ENCODE data around the gene PLEKHA4.
A peak's percentile ranks its signal among the peaks of the same experiment; 100 is the strongest.
"Not testable (repeated sequence)": the region's sequence is repeated elsewhere in the genome, so short reads cannot be mapped to it uniquely, and the experiment has no call there.

The PLEKHA4 gene
- 4.3 reads per million, percentile 17 among the genes with 10 or more reads in this experiment for total RNA-seq

DNA sequence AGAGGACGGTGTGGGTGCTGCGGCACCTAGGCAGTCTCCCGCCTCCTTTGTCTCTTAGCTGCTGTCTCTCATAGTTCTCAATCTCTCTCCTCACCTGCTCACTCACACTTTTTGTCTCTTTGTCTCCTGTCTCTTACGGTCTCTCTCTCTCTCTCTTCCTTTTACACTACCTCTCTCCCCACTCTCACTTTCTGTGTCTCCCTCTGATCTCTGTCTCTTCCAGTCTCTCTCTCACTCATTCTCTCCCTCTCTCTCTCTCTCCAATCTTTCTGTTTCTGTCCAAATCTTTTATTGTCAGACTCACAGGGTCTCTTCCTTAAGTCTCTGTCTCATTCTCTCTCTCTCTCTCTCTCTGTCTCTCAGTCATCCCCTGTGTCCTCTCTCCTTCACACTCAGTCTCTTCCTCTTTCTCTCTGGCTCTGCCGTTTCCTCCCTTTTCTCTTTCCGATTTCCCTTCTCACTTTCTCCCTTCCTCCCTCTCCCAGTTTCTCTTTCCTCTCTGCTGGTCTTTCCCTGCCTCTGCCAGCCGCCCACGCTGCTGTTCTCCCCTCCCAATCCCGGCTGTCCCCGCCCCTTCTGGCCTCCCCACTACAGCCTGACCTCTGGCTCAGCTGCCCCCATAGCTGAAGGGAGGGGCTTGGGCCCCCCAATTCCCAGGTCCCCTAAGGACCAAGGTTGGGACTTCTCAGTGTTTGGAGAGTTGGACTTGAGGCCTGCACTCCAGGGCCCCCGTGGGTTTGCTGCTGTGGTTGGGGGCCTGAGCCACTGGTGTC is at the start of gene PLEKHA4:
Gene PLEKHA4 (minus strand): TSS at position 504 of the 773 bp plus-strand sequence. CDS start 997 bp downstream, outside the sequence.
- DNase-seq: no peak

- no peak for DNase-seq
Measured at GRCh38 chr19:48918071-48918470, 49.7 kb upstream of the PLEKHA4 start.

- DNase-seq: no peak
Measured at GRCh38 chr19:48915757-48916156, 47.3 kb upstream of the PLEKHA4 start.

DNA sequence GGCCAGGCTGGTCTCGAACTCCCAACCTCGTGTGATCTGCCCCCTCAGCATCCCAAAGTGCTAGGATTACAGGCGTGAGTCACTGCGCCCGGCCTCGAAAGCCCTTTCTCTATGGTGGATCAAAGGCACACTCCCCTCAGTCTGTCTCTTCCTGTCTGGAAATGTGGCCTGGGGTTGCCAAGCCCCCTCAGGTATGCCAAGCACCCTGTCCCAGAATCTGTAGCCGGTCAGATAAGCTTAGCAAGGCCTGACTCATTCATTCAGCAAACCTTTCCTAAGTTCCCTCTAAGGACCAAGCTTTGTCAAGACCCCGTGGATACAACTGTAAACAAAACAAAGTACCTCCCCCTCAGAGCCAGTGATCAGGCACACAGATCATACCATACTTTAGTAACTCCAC is 45.8 kb upstream of the PLEKHA4 start:
- no peak for DNase-seq

DNA sequence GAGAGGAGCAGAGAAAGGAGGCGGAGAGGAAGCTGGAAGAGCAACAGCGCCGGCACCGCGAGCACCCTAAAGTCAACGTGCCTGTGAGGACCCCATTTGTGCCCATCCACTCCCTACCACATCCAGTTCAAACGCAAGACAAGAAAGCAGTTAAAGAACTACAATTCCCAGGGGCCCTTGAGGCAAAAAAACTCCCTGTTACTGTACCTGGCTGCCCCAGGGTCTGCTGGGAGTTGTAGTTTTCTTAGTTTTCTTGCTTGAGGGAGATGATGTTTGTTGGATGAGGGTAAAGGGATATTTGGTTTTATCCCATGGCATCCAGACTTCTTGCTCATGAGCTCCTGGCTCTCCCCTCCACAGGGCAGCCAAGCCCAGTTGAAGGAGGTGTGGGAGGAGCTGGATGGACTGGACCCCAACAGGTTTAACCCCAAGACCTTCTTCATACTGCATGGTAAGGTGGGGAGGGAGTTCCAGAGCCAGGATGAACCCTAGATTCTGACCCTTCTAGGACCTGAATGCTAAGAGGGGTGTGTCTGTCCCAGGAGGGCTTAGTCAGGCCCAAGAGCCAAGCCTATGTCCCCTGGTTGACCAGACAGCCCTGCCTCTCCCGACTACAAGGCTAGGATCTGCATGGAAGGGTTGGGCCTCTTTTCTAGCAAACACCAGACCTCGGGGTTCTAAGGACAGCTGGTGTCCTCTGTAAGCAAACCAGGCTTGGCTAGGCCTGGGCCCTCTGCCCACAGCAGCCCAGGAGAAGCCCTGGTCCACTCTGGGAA is 44.9 kb upstream of the PLEKHA4 start:
- peak; percentile 13 for DNase-seq

- no peak for DNase-seq
Measured at GRCh38 chr19:48910803-48911202, 42.4 kb upstream of the PLEKHA4 start.

- DNase-seq: not testable (repeated sequence)
Measured at GRCh38 chr19:48909424-48910077, 41.1 kb upstream of the PLEKHA4 start.

DNA sequence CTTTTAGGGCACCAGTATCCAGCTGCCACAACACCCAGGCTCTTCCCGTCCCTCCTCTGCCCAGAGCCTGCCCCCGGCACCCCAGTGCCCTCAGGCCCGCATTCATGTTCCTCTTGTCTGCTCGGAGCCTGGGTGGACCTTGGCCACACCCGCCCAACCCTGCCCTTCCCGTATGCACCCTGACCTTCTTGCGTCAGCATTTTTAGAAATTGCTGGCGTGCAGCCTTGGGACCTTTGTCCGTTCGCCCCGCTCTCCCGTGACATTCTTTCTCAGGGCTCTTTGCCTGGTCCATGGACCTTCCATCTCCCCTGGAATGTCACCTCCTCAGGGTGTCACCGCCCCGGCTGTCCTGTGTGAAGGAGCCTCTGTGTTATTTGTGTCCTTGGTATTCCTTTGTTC is 39.3 kb upstream of the PLEKHA4 start:
- no peak for DNase-seq

GRCh38 chr19:48906324-48906723 is 37.9 kb upstream of the PLEKHA4 start:
- no peak for DNase-seq

- DNase-seq: no peak
Measured at GRCh38 chr19:48905664-48906063, 37.2 kb upstream of the PLEKHA4 start.

DNA sequence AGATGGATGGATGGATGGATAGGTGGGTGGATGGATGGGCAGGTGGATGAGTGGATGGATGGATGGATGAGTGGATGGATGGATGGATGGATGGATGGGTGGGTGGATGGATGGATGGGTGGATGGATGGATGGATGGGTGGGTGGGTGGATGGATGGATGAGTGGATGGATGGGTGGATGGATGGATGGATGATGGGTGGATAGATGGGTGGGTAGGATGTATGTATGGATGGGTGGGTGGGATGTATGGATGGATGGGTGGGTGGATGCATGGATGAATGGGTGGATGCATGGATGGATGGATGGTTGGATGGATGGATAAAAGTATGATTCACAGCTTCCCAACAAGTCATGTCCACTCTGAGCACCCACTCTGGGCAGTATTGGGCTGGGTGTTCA is 35.4 kb upstream of the PLEKHA4 start:
- DNase-seq: not testable (repeated sequence)

- DNase-seq: not testable (repeated sequence)
Measured at GRCh38 chr19:48902291-48902690, 33.9 kb upstream of the PLEKHA4 start.

DNA sequence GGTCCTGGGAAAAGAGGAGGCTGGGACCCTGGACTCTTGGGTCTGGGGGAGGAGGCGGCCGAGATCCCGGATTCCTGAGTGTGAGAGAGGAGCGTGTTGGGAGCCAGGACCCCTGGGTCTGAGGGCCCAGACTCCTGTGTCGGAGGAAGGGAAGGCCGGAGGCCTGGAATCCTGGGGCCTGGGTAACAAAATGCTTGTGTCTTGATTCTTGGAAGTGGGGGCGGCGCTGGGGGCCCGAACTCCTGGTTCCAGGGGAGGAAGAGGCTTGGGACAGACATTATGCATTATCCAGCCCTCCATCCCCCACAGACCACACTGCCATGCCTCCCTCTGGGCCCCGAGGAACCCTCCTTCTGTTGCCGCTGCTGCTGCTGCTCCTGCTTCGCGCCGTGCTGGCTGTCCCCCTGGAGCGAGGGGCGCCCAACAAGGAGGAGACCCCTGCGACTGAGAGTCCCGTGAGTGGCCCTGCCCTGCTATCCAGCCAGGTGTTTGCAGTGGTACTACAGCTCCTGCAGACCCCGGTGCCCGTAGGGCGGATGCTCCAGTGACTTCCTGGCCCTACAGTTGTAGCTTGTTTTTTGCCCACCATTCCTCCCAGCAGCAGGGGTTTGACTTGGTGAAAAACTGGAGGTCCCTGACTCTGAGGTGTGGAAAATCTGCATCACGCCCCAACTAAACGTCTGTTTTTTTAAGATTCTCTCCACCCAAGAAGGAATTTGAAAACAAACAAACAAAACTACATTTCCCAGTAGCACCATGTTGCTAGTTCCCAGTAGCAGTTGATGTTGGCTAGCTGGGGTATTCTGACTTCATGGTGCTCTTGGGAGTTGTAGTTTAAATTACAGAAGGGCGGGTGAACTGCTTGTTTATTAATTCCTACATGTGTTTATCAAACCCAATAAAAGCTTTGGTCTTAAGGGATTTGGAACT is 32.3 kb upstream of the PLEKHA4 start:
- no peak for DNase-seq

DNA sequence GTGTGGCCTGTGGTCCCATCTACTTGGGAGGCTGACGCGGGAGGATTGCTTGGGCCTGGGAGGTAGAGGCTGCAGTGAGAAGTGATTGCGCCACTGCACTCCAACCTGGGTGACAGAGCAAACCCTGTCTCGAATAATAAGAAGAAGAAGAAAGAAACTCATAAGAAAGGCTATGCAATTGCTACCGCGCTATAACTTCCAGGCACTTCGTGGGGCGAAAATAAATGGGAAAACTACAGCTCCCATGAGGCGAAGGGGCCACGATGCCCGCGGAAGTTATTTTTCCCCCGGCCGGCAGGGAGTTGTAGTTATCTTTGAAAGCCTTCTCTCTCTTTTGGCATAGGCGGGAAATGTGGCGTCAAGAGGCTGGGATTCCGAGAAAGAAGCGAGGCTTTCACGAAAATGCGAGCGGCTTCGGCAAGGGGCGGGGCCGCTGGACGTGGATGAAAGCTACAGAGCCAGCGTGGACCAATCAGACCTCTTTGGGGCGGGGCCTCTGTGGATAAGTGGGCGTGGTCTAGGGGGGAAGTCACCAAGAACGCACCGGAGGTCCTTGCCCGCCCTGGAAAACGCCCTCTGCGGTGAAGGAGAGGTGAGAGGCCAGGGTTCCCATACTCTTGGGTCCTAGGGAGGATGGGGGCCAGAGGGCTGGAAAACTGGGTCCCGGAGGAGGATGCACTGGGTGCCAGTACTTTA is 31.5 kb upstream of the PLEKHA4 start, which contains the start of gene NUCB1:
Gene NUCB1 (plus strand): TSS at position 532 of the 696 bp plus-strand sequence. CDS start 485 bp downstream, outside the sequence.
- peak; percentile 97 for DNase-seq

GRCh38 chr19:48899386-48899749 is 31.0 kb upstream of the PLEKHA4 start:
- DNase-seq: not testable (repeated sequence)

DNA sequence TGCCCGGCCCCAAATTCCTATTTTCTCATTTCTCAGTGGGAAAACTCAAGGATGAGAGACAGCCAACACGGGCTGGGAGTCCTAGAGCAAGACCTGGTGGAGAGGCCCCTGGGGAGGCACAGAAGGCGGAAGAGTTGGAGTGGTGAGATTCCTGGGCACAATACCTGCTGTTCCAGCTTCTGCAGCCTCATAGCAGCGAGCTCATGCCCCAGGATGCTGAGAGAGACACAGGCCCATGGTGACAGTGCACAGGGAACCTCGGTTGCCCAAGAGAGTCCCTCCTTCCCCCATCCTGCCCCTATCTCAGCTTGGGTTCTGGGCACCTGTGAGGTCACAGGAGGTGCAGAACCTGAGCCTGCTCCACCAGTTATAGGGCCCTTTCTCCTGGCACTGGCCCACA is 28.8 kb upstream of the PLEKHA4 start:
- DNase-seq: no peak

DNA sequence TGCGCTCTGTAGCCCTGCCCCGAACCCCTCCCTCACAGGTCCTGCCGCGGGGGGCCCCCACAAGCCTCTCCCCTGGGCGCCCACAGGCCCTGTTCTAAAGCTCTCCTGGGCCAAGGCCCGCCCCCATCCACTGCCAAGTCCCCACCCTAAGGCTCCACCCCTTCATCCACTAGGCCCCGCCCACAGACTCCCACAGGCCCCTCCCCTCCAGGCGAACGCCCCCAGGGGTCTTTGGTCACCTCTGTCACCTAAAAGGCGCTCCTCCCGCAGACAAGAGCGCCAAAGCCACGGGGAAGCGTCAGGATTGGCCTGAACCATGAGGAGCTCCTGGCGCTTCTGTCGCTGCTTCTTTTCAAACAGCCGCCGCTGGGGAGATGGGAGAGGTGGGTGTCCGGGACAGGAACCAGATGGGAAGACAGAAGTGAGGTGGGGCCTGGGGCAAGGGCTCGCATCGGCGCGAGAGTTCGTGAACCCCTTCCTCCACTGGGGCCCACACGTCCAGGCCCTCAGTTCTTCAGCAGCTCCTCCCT is 27.8 kb upstream of the PLEKHA4 start:
- DNase-seq: no peak

DNA sequence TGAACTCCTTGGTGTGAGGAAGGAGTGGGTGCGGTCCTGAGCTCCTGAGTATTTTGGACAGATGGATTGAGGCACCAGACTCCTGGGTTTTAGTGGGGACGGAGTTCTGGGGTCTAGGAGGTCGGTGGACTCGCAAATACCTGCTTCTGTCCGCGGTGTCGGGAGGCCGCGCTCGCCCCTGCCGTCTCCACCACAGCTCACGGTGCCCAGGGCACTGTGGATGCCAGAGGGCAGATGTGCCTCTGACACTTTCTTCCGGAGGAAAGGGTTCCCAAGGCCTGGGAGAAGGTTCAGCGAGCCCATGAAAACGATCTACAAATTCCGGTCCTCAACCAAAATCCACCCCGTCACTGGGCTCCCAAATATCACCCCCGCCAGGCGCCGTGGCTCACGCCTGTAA is 26.8 kb upstream of the PLEKHA4 start:
- DNase-seq: no peak

- DNase-seq: no peak
Measured at GRCh38 chr19:48890551-48890950, 22.1 kb upstream of the PLEKHA4 start.

GRCh38 chr19:48889496-48889895 is 21.1 kb upstream of the PLEKHA4 start:
- DNase-seq: not testable (repeated sequence)

All from effector CD4-positive, alpha-beta T cell (primary cell).